Stomach (tissue), 9 donors: ENCODE data around the gene EVI2B. TPM values are rescaled to one million over a fixed set of nuclear protein-coding genes. Genes with fewer than 3 reads are reported as not detected.

Source experiments
- DNase-seq, 2 donors: peaks; one replicate each; pipeline versions ENCODE4 v3.0.0 to v3.0.0-alpha.2; 2013 to 2019
- H3K27ac ChIP-seq, 5 donors: fragments of 200-600 bp in 4 of 5; sonication (generic) in 4 of 5; one replicate each; pipeline ENCODE4 v1.5.1; 2013 to 2019; ENCODE audit warnings: mild to moderate bottlenecking in 1 of 5, moderate library complexity in 1 of 5
- H3K27me3 ChIP-seq, 3 donors: fragments of 200-600 bp; sonication (generic); one replicate each; pipeline ENCODE4 v1.5.1; 2017 to 2019; ENCODE audit warnings: mixed run types in 1 of 3
- H3K36me3 ChIP-seq, 4 donors: fragments of 200-600 bp; sonication (generic); 1 replicate in 3 of 4; 2 replicates in 1 of 4; pipeline ENCODE4 v1.5.1; 2016 to 2019
- H3K4me1 ChIP-seq, 4 donors: fragments of 200-600 bp; sonication (generic); one replicate each; pipeline ENCODE4 v1.5.1; 2016 to 2019
- H3K4me3 ChIP-seq, 4 donors: fragments of 200-600 bp; sonication (generic) in 3 of 4; one replicate each; pipeline ENCODE4 v1.5.1; 2016 to 2019; ENCODE audit warnings: mild to moderate bottlenecking in 1 of 4
- H3K9me3 ChIP-seq, 4 donors: fragments of 200-600 bp; sonication (generic); one replicate each; pipeline ENCODE4 v1.5.1; 2016 to 2019
- CTCF ChIP-seq, 7 experiments: fragments of 450-650 bp in 4 of 7; fragments of 200-600 bp in 3 of 7; sonication (generic) in 3 of 7; IDR thresholded peaks; one replicate each; pipeline ENCODE4 v1.5.1; 2016 to 2019; ENCODE audit warnings: antibody characterized with exemption in 7 of 7, control low read depth in 2 of 7, mild to moderate bottlenecking in 1 of 7
- EP300 ChIP-seq: sonication (generic); formaldehyde crosslinking; IDR thresholded peaks from one replicate; pipeline ENCODE4 v1.6.1; 2017; ENCODE audit warnings: antibody characterized with exemption
- POLR2A ChIP-seq, 4 donors: fragments of 450-650 bp; IDR thresholded peaks; one replicate each; pipeline ENCODE4 v1.6.1; 2016; ENCODE audit warnings: antibody characterized with exemption in 4 of 4, control low read depth in 2 of 4, mild to moderate bottlenecking in 1 of 4, moderate library complexity in 1 of 4
- POLR2AphosphoS5 ChIP-seq, 3 donors: sonication (generic); formaldehyde crosslinking; IDR thresholded peaks; one replicate each; pipeline ENCODE4 v1.6.1; 2016; ENCODE audit warnings: antibody characterized with exemption in 3 of 3
- WGBS, 5 donors: extraction: QIAGEN DNeasy Blood & Tissue Kit in 3 of 5; methylation state at CpG; one replicate each; pipeline versions ENCODE4 v1.1.5 to v1.1.7; 2013 to 2018; 5-methylcytosine and 5-hydroxymethylcytosine counted together
- intact Hi-C: fragments of 100-400 bp; cut with DNase I; formaldehyde crosslinking; loops from one replicate; pipeline ENCODE4 v1.15.1; 2023; ENCODE audit warnings: low total_unique reads
- polyA plus RNA-seq, 3 donors: library from polyadenylated mRNA; stranded (reverse); fragments of 200-250 nt; gene quantifications; one replicate each; pipeline ENCODE4 v1.2.3, GENCODE V29; 2013
- total RNA-seq, 5 donors: library from RNA; depleted of rRNA; stranded (reverse); fragments of >200 nt; gene quantifications; one replicate each; pipeline versions ENCODE4 v1.1.0 to v1.2.3, GENCODE V29; 2014 to 2016
- donor health status: healthy with polysubstance abuse.
- donor health status: Bipolar disorder and iron deficiency.
- donor health status: healthy.

EVI2B gene
- total and polyA plus RNA-seq, 8 donors, result 1.5 to 21.3 (median 6.1) TPM

GRCh38 chr17:31320791-31321190 lies 6.9 kb upstream of the EVI2B start:
- no peak for DNase-seq
- intact Hi-C loops, result no loop called here
- 29 to 67% (median 52%) methylated on average over 1 of the region's 1 CpG for WGBS, 5 donors
- Histone ChIP-seq H3K36me3 (peaks cover under 1 to 3% (median 1%) of the 10 kb centered on the region in 4 donors), H3K4me3 (peak overlapping the region in 3 of 4 donors; percentile 9 to 29 (median 18)), H3K4me1 (peaks cover 0 to 24% (median 0%) of the 10 kb centered on the region in 4 donors), H3K27me3 (no peaks in the 10 kb centered on the region), H3K9me3 (no peaks in the 10 kb centered on the region), H3K27ac (peak overlapping the region in 4 of 5 donors; percentile 45 to 86 (median 54))
- TF ChIP-seq CTCF (IDR thresholded peaks at IDR 0.05), result no peak

- 68 to 77% (median 74%) methylated on average over 2 of the region's 2 CpGs for WGBS, 5 donors
- TF ChIP-seq POLR2A (IDR thresholded peaks at IDR 0.05) (no peak), POLR2AphosphoS5 (IDR thresholded peaks at IDR 0.05) (no peak), CTCF (IDR thresholded peaks at IDR 0.05) (no peak), EP300 (no peak)
- intact Hi-C loops, result no loop called here
- H3K4me1 ChIP-seq, result peaks cover 0 to 29% (median 0%) of the 10 kb centered on the region in 4 donors
- no peaks in the 10 kb centered on the region for H3K9me3 ChIP-seq
- H3K27ac ChIP-seq, result peak overlapping the region in 4 of 5 donors; percentile 45 to 86 (median 66)
- peak overlapping the region in 2 of 4 donors; percentile 9 to 29 for H3K4me3 ChIP-seq
- H3K36me3 ChIP-seq, result no peaks in the 10 kb centered on the region
- no peak for DNase-seq
- H3K27me3 ChIP-seq, result no peaks in the 10 kb centered on the region
Observed at GRCh38 chr17:31320241-31320640, 6.4 kb upstream of the EVI2B start.

GRCh38 chr17:31318851-31319661 lies 5.2 kb upstream of the EVI2B start:
- Histone ChIP-seq H3K9me3 (no peaks in the 10 kb centered on the region), H3K4me1 (peaks cover 0 to 30% (median 0%) of the 10 kb centered on the region in 4 donors), H3K36me3 (no peaks in the 10 kb centered on the region), H3K4me3 (peak overlapping the region in 2 of 4 donors; percentile 2 to 29), H3K27ac (peak overlapping the region in 4 of 5 donors; percentile 59 to 86 (median 66)), H3K27me3 (no peaks in the 10 kb centered on the region)
- no peak for TF ChIP-seq POLR2A (IDR thresholded peaks at IDR 0.05)
- no peak for TF ChIP-seq CTCF (IDR thresholded peaks at IDR 0.05)
- TF ChIP-seq POLR2AphosphoS5 (IDR thresholded peaks at IDR 0.05), result no peak
- no peak for TF ChIP-seq EP300
- 67 to 79% (median 73%) methylated on average over 5 of the region's 5 CpGs for WGBS, 5 donors
- DNase-seq, result no peak
- intact Hi-C loops, result no loop called here

- TF ChIP-seq POLR2AphosphoS5 (IDR thresholded peaks at IDR 0.05) (peak in 2 of 3 donors; percentile 34 to 37), CTCF (IDR thresholded peaks at IDR 0.05) (no peak)
- peak; percentile 35 to 40 for DNase-seq
- Histone ChIP-seq H3K36me3 (no peaks in the 10 kb centered on the region), H3K4me1 (peaks cover 0 to 30% (median 0%) of the 10 kb centered on the region in 4 donors), H3K27me3 (no peaks in the 10 kb centered on the region), H3K27ac (peak overlapping the region in 4 of 5 donors; percentile 59 to 86 (median 66)), H3K4me3 (peak overlapping the region in 2 of 4 donors; percentile 2 to 14), H3K9me3 (no peaks in the 10 kb centered on the region)
- intact Hi-C loops, result no loop called here
- WGBS, 5 donors, result 68 to 73% (median 72%) methylated on average over 8 of the region's 8 CpGs
Observed at GRCh38 chr17:31318298-31318801, 4.5 kb upstream of the EVI2B start.
